GM21737 (cell line): ENCODE results near the gene CTRB1.

Source experiments
- ATAC-seq: cut with Tn5 transposase; IDR thresholded peaks from one replicate; pipeline ENCODE4 v1.9.1; 2021; ENCODE audit warnings: mild to moderate bottlenecking, moderate library complexity; ENCODE audit not compliant: unreplicated experiment

The CTRB1 gene

DNA sequence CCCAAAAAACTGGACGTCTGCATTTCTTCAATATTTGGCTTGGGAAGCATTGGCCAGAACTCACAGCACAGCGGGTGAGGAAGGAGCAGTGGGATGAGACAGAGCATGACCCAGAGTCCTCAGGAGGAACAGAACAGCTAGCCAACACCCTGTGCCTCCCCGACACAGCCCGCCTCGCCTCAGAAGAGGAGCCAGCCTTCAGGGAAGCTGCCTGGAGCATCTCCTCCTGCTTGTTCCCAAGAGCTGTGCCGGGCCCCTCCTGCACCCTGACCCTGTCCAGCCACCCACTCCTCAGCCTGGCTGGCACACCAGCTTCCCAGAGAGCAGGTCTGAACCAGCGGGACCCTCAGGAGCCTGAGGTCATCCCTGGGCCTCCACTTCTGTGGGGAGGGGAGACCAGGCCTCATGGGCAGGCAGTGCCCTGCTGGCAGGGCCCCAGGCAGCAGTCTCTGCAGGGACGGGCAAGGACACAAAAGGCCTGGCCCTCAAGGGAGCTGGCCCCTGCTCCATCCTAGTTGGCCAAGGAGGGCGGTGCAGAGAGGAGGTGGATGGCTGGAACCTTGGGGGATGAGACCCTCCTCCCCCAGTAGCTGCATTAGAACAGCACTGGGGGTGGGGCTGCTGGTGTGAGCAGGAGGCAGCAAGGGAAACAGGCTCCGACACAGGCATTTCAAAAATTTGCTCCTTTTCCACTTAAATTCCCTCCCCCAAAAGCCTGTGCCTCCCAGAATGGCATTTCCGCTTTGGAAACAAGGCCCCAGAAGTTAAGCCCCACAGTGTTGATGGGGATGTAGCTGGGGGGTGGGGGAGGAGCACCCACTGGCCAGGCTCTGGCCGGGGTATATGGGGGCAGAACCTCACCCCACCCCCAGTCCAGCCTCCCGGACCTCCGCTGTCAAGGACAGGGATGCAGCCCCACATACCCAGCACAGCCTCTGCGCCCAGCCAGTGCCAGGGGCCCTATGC lies 34.4 kb downstream of the CTRB1 start:
- ATAC-seq: no peak

DNA sequence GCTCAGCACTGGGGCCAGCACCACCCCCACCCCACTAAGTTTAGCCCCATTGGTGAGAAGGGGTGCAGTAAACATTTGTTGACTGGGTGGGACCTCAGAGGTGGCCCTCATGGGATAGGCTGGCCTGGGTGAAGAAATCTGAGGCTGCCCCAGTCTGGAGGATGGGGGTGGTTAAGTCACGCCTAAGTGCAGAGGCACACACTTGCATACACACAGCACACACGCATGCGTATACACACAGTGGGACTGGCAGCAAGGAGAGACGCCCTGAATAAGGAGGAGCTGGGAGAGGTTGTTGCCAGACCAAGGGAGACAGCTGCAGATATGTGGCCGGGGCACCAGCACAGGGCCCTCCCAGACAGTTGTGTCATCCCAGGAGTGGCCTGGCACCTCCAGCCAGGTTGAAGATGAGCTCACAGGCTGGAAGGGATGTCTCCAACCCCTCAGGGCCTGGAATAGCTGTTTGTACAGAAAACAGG lies 35.6 kb downstream of the CTRB1 start:
- ATAC-seq: no peak

DNA sequence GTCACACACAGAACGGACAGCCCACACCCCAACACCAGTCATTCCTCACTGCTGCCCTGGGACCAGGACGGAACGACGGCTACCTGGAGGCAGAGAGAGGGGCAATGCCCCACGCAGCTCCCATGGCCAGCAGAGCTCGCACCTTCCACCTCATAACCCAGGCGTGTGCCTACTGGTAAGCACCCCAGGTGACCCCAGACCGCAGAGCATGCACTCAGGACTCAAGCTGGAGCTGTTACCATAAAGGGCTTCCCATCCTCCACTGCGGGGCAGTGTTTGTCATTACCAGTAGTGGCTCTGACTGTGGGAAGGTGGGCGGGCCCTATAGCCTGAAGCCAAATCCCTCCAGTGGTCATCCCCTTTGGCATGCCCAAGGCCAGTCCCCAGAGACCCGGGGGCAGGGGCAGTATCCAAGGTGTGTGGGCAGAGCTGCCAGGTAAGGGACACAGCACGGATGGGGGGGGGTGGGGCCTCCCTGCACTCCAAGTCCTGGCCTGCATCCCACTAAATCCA lies 37.3 kb downstream of the CTRB1 start:
- ATAC-seq: no peak

DNA sequence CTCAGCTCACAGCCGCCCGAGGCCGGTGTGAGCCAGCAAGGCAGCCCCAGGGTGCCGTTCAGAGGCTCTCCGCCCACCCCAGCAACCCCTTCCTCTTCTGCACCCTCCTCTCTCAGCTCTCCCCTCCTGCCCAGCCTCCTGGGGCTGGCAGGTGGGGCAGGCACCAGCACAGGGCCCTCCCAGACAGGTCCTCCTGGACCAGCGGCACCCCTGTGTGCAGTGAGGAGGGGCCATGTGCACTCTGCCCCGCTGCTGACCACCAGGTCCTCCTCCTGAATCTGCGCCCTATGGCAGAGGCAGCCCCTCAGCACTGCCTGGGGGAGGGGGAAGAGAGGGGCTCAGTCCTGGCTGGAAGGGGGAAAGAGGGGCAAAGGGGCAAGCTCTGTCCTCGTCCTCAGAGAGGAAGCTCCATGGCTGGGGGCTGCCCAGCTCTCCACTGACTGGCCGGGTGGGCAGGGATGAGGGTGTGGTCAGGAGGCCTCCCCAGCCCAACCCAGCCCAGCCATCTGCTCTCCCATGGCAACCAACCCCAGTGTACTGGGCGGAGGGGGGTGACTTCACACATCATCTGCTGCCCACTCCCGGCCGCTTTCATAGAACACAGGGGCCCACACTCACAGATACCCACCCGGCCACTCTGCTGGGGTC lies 38.0 kb downstream of the CTRB1 start:
- no peak for ATAC-seq

- ATAC-seq: no peak
Measured at GRCh38 chr16:75257886-75258806, 39.4 kb downstream of the CTRB1 start.

GRCh38 chr16:75258807-75259141 lies 40.0 kb downstream of the CTRB1 start:
- ATAC-seq: no peak

GRCh38 chr16:75260851-75261589 lies 42.2 kb downstream of the CTRB1 start:
- no peak for ATAC-seq

DNA sequence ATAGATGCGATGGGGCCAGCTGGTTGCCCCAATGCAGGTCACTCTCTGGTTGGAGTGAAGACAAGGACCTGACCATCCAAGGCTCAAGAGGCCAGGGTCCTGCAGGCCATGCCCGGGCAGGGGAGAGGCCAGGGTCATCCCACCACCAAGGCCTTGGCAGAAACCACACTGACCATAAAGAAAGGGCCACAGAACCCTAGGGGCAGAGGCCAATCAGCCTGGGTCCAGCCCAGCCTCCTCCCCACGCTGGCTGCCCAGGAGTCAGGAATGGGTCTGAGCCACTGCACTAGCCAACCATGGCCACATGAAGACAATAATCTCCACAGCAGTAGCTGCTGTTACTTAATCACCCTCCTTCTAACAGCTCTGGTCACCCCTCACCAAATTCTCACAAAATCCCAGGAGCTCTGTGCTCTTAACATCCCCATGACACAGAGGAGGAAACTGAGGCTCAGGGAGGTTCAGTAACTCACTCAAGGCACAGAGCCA lies 42.8 kb downstream of the CTRB1 start:
- ATAC-seq: no peak

DNA sequence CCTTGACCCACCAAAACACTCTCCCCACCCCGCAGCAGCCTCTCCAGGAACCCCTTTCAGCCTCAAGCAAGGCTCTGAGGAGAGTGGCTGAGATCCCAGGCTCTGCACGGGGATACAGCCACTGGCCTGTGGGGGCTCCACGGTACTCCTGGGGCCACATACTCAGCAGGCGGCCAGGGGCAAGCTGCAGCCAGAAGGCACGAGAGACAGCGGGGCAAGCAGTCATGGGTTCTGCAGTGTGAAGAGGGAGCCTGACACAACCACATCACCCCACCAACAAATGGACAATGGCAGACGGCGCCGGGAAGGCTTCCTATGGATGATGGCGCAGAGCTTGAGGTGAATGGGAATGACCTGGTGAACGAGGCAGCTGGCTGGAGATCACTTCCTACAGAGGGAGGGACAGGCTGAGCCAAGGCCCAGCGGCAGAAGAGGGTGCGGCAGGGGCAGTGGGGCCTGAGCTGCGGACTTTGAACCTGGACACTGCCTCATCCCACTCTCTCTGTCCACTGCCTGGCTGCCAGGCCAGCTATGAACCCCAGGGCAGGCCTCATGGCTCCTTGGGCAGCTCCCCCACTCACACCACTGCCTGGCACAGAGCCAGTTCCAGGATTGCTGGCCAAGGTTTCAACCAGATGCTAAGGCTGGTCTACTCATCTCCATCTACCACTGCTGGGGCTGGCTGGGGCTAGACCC lies 43.5 kb downstream of the CTRB1 start:
- ATAC-seq: no peak

- ATAC-seq: no peak
Measured at GRCh38 chr16:75262800-75263127, 44.0 kb downstream of the CTRB1 start.

- no peak for ATAC-seq
Measured at GRCh38 chr16:75263291-75263962, 44.6 kb downstream of the CTRB1 start.

- ATAC-seq: no peak
Measured at GRCh38 chr16:75263963-75264445, 45.2 kb downstream of the CTRB1 start.

DNA sequence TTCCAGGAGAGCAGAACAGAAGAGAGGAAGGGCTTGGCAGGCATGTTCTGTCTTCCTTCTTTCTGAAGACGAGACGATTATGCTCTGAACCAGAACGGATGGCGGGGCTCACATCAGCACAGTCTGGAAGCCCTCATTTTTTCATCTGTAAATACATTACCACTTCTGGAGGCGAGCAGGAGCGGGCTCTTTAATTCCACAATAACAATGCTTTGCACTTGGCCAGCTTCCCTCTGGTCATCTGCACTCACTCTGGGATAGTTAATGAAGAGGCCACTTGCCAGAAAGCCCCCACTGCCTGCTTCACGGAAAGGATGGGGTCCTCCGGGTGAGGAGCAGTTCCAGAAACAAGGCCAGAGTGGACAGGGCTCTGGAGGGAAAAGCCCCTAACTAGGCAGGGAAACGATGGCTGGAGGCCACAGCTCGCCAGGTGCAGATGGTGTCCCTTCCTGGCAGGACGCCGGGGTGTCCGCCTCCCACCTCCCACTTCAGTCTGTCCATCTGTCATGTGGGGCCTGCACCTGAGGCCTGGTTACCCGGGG lies 45.7 kb downstream of the CTRB1 start:
- ATAC-seq: no peak

DNA sequence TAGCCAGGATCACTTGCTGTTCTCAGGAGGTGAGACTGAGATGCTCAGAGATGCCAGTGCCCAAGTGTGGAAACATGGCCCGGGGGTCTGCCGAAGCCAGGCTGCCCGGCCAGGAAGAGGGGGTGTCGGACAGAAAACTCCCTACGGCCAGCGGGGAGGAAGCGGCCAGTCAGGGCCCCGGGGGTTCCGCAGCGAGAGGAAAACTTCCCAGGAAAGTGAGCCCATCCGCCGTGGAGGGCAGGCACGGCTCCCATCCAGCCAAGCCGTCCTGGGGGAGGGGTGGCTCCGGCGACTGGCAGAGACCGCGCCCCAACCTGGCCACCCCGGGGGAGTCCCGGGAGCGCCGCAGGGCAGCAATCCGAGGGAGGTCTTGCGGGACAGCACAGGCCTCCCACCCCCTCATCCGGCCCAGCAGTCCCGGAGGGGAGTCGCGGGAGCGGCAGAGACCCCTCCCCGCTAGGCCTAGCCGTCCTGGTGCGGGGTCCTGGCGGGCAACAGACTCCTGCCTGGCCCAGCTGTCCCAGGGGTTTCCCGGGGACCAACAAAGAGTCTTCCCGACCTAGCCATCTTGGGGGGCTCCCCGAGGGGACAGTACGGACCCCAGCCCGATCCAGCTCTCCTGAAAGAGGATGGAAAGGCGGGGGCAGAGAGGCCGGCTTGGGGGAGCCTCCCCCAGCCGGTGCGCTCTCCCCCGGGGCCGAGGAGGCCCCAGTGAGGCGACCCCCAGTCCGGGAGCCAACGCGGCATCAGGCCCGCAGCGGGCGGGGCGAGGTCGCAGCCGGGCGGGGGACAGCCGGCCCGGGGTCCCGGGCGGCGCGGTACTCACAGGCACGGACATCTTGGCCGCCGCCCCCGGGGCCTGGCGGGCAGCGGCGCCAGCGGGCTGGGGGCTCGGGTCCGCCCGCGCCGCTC lies 46.5 kb downstream of the CTRB1 start:
- peak; percentile 29 for ATAC-seq

GRCh38 chr16:75265911-75266701 lies 47.3 kb downstream of the CTRB1 start:
- peak; percentile 50 for ATAC-seq

DNA sequence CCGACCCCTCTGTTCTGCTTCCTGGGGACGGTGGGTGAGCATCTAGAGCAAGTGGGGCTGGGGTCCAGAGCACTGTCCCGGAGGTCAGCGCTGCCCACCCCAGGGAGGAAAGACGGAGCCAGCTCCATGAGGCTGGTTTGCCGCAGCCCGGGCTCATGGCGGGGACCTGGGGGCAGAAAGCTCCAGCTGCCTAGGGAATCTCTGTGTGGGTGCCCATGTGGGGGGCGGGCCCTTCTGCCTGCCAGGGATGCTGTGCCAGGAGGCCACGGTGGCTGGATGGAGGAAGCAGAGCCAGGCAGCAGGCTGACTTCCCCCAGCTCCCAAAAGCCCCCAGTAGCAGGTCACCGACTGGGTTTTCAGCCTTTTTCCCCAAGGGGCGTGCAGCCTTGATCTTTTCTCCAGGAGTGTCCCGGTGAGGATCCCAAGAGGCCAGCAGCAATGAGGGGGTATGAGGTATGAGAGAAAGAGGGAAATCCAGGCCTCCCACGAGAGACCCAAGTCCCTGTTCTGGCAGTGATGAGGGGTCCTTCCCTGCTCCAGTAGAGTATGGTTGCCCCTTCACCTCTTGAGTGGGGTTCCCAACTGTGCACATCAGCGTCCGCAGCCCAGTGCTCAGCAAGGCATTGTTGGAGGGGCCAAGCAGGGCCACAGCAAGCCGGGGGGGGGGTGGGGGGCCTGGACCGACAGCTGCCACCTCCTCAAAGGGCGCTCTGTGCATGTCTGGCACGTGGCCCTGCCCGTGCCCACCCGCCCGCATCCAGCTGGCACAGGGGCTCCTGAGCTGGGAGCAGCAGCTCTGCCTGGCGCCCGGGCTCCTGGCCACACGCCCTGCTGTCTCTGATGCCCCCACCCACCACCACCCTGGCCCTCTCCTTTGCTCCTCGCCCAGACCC lies 48.2 kb downstream of the CTRB1 start:
- ATAC-seq: no peak
